ENCODE measurements around the gene C17orf50. TPM values are rescaled to one million over a fixed set of nuclear protein-coding genes. Genes with fewer than 3 reads are reported as not detected.

Gene C17orf50
- not detected for total RNA-seq
- polyA plus RNA-seq (ENCODE audit: insufficient read depth, low read depth, low replicate concordance) = 0.41 TPM
- long read RNA-seq, donor 1 = 0 reads
- long read RNA-seq, donor 2 = 0 reads
- long read RNA-seq, donor 3 = 0 reads
- long read RNA-seq, donor 4 = 0 reads
- long read RNA-seq, donor 5 = 0 reads
- long read RNA-seq, donor 6 = 0 reads
- long read RNA-seq, donor 7 = 0 reads
- long read RNA-seq, donor 8 = 0 reads
- long read RNA-seq, donor 9 = 0 reads
- long read RNA-seq, donor 10 = 0 reads

DNA sequence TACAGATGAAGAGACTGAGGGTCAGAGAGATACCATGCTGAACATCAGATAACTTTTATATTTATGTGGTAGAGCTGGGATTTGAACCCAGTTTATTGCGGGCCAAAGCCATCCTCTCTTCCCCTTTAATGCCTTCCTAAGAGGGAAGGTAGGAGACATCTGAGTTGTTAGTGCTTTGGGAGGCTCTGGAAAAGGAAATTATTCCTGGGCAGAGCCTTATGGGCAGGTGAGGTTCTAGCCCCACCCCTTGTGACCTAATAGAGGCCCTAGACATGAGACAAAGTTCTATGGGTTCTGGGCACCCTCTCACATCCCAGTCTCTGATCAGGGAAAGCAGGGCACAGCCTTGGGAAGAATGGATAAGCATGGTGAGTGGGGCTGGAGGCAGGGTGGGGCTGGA, at the start of gene C17orf50:
Gene C17orf50, plus strand, starts transcription at position 301 of the 400 bp plus-strand sequence. Its CDS starts 55 bp downstream, at position 356.
- intact Hi-C loops (cut with DNase I) = no loop called here
- Histone ChIP-seq H3K9ac (ENCODE audit: low read length in 3 of 3) (no peak within 1 kb of the TSS), H3K36me3 (ENCODE audit: control insufficient read depth in 2 of 3, insufficient read depth in 3 of 3, low read length in 3 of 3) (no peaks in the 10 kb centered on the region), H3K4me3 (ENCODE audit: low read length in 3 of 3) (no peak within 1 kb of the TSS), H3K4me1 (ENCODE audit: control insufficient read depth in 2 of 3, insufficient read depth in 2 of 3, low read depth in 1 of 3, low read length in 3 of 3) (peaks cover 0 to 2% (median 0%) of the 10 kb centered on the region in 3 donors), H3K27ac (ENCODE audit: low read depth in 2 of 2, low read length in 2 of 2) (no peak within 1 kb of the TSS), H3K9me3 (ENCODE audit: control insufficient read depth in 2 of 3, insufficient read depth in 1 of 3, low read length in 3 of 3) (no peaks in the 10 kb centered on the region), H3K27me3 (ENCODE audit: control insufficient read depth, insufficient read depth, low read length) (no peaks in the 10 kb centered on the region)
- FAIRE-seq (no peak), DNase-seq (no peak)
- TF ChIP-seq, protein P1, sequence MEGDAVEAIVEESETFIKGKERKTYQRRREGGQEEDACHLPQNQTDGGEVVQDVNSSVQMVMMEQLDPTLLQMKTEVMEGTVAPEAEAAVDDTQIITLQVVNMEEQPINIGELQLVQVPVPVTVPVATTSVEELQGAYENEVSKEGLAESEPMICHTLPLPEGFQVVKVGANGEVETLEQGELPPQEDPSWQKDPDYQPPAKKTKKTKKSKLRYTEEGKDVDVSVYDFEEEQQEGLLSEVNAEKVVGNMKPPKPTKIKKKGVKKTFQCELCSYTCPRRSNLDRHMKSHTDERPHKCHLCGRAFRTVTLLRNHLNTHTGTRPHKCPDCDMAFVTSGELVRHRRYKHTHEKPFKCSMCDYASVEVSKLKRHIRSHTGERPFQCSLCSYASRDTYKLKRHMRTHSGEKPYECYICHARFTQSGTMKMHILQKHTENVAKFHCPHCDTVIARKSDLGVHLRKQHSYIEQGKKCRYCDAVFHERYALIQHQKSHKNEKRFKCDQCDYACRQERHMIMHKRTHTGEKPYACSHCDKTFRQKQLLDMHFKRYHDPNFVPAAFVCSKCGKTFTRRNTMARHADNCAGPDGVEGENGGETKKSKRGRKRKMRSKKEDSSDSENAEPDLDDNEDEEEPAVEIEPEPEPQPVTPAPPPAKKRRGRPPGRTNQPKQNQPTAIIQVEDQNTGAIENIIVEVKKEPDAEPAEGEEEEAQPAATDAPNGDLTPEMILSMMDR (IDR thresholded peaks at IDR 0.05; ENCODE audit: borderline replicate concordance, extremely low read depth, insufficient read depth) = no peak

DNA sequence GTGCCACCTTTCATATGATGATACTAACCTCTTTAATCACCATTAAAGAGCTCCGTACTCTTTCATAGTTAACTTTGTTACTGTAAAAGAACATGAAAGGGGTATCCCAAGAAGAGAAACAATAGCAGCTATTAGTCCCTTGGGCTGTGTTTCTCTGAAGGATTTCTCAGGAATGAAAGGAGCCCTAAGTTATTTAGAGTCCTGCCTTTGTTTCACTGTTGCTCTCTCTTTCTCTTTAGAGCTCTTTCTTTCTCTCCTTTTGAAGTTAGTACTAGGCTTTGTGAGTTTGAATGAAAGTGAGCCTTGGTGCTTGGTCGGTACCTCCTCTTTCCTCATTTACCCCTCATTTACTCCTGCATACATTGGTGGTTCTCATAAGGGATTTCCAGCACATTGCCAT, 49.7 kb upstream of the C17orf50 start:
- Histone ChIP-seq H3K36me3 (ENCODE audit: control insufficient read depth in 2 of 3, insufficient read depth in 3 of 3, low read length in 3 of 3) (peaks cover 0 to 9% (median 6%) of the 10 kb centered on the region in 3 donors), H3K27ac (ENCODE audit: low read depth in 2 of 2, low read length in 2 of 2) (no peak overlapping the region), H3K9me3 (ENCODE audit: control insufficient read depth in 2 of 3, insufficient read depth in 1 of 3, low read length in 3 of 3) (no peaks in the 10 kb centered on the region), H3K9ac (ENCODE audit: low read length in 3 of 3) (no peak overlapping the region), H3K27me3 (ENCODE audit: control insufficient read depth, insufficient read depth, low read length) (no peaks in the 10 kb centered on the region), H3K4me3 (ENCODE audit: low read length in 3 of 3) (no peak overlapping the region), H3K4me1 (ENCODE audit: control insufficient read depth in 2 of 3, insufficient read depth in 2 of 3, low read depth in 1 of 3, low read length in 3 of 3) (peaks cover 0 to 15% (median 10%) of the 10 kb centered on the region in 3 donors)
- no peak for DNase-seq
- intact Hi-C loops (cut with DNase I) = no loop called here
- TF ChIP-seq, protein P1 (IDR thresholded peaks at IDR 0.05; ENCODE audit: borderline replicate concordance, extremely low read depth, insufficient read depth) = no peak
- no peak for FAIRE-seq

DNA sequence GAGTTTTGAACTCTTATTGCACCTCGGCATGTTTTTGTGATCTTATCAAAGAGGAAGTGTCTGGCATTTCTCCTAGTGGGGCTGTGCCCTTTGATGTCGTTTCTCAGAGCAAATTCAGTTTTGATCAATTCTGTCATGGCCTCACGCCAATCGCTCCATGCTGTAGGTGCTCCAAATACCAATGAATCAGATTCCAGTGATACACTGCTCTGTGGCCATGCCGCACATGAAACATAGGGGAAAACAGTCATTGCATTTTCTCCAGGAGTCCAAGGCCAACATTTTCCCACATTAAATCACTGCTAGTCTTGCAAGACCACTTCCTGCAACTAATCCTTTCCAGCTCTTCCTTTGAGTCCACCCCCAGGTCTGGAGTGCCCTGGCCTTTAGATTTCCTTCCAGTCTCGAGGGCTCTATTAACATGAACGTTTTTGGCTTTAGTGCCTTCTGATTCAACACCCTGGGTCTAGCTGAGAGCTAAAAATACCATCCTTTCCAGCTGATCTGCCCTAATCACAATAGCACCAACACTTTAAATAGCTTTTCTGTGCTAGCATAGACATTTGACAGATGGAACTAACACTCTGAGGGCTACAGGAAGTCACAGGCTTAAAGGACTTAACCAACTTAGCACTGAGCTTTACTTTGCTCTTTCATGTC, 47.5 kb upstream of the C17orf50 start:
- H3K9me3 ChIP-seq (ENCODE audit: control insufficient read depth in 2 of 3, insufficient read depth in 1 of 3, low read length in 3 of 3) = no peaks in the 10 kb centered on the region
- H3K36me3 ChIP-seq (ENCODE audit: control insufficient read depth in 2 of 3, insufficient read depth in 3 of 3, low read length in 3 of 3) = peaks cover 0 to 13% (median 12%) of the 10 kb centered on the region in 3 donors
- H3K9ac ChIP-seq (ENCODE audit: low read length in 3 of 3) = no peak overlapping the region
- TF ChIP-seq, protein P1 (IDR thresholded peaks at IDR 0.05; ENCODE audit: borderline replicate concordance, extremely low read depth, insufficient read depth) = no peak
- peak in 3 of 5 donors; percentile 46 to 92 (median 75) for DNase-seq
- H3K4me1 ChIP-seq (ENCODE audit: control insufficient read depth in 2 of 3, insufficient read depth in 2 of 3, low read depth in 1 of 3, low read length in 3 of 3) = peaks cover 0 to 26% (median 20%) of the 10 kb centered on the region in 3 donors
- no peaks in the 10 kb centered on the region for H3K27me3 ChIP-seq (ENCODE audit: control insufficient read depth, insufficient read depth, low read length)
- H3K4me3 ChIP-seq (ENCODE audit: low read length in 3 of 3) = no peak overlapping the region
- no peak for FAIRE-seq
- intact Hi-C loops (cut with DNase I) = no loop called here
- peak overlapping the region in 1 of 2 donors; percentile 5 for H3K27ac ChIP-seq (ENCODE audit: low read depth in 2 of 2, low read length in 2 of 2)
